OCI-LY3 (cell line): ENCODE data around the gene FOXP3.

ENCODE experiments used
- H2AFZ ChIP-seq: fragments of 200-600, 300-600 bp; shearing (Covaris generic); 2 replicates; pipeline ENCODE4 v1.6.0; 2014; ENCODE audit warnings: antibody characterized with exemption, low read depth, low read length
- H3K27ac ChIP-seq: fragments of 200-600, 300-600 bp; sonication (generic); 2 replicates; pipeline ENCODE4 v1.5.1; 2014; ENCODE audit warnings: mild to moderate bottlenecking, low read length, moderate library complexity, mixed read lengths
- H3K27me3 ChIP-seq: fragments of 200-600, 300-600 bp; sonication (generic); 2 replicates; pipeline ENCODE4 v1.6.1; 2014; ENCODE audit warnings: low read depth, low read length, mixed read lengths
- H3K36me3 ChIP-seq: fragments of 200-600, 300-600 bp; sonication (generic); replicated peaks from 2 replicates; pipeline ENCODE3; 2014; ENCODE audit warnings: low read depth, low read length, mixed read lengths
- H3K4me1 ChIP-seq: fragments of 300-600, 200-600 bp; sonication (generic); 2 replicates; pipeline ENCODE4 v1.6.1; 2014; ENCODE audit warnings: low read length, mixed read lengths
- H3K4me2 ChIP-seq: fragments of 200-600, 300-600 bp; sonication (generic); 2 replicates; pipeline ENCODE4 v1.6.1; 2014; ENCODE audit warnings: low read length, mixed read lengths
- H3K4me3 ChIP-seq: fragments of 300-600, 200-600 bp; sonication (generic); 2 replicates; pipeline ENCODE4 v1.5.1; 2014; ENCODE audit warnings: antibody characterized with exemption, mild to moderate bottlenecking, low read length, moderate library complexity
- H3K79me2 ChIP-seq: fragments of 300-600, 200-600 bp; shearing (Covaris generic); 2 replicates; pipeline ENCODE4 v1.6.1; 2014; ENCODE audit warnings: mild to moderate bottlenecking, low read length, mixed read lengths
- H3K9ac ChIP-seq: fragments of 300-600, 200-600 bp; shearing (Covaris generic); 2 replicates; pipeline ENCODE4 v1.6.0; 2014; ENCODE audit warnings: mild to moderate bottlenecking, low read length, moderate library complexity
- H3K9me3 ChIP-seq: fragments of 200-600, 300-600 bp; shearing (Covaris generic); 2 replicates; pipeline ENCODE4 v1.6.1; 2014; ENCODE audit warnings: low read length, mixed read lengths; ENCODE audit not compliant: insufficient read depth
- H4K20me1 ChIP-seq: fragments of 200-600, 300-600 bp; sonication (generic); 2 replicates; pipeline ENCODE4 v1.6.1; 2016; ENCODE audit warnings: low read length, mixed read lengths; ENCODE audit not compliant: insufficient read depth
- CTCF ChIP-seq: fragments of 200-600, 300-600 bp; sonication (generic); IDR thresholded peaks from 2 replicates; pipeline ENCODE4 v1.5.1; 2014; ENCODE audit warnings: antibody characterized with exemption, low read length, low read depth
- EZH2phosphoT487 ChIP-seq: fragments of 200-600 bp; shearing (Covaris generic); IDR thresholded peaks from 2 replicates; pipeline ENCODE4 v1.6.1; 2018; ENCODE audit warnings: antibody characterized with exemption, mixed run types, low read depth

Gene FOXP3

GRCh38 chrX:49247916-49248811 lies 16.3 kb downstream of the FOXP3 start:
- Histone ChIP-seq H3K79me2 (no peaks in the 10 kb centered on the region), H3K9me3 (no peaks in the 10 kb centered on the region), H3K4me1 (no peaks in the 10 kb centered on the region), H3K27me3 (no peaks in the 10 kb centered on the region), H3K4me3 (no peak overlapping the region), H3K36me3 (no peaks in the 10 kb centered on the region), H2AFZ (no peak overlapping the region), H3K27ac (no peak overlapping the region), H4K20me1 (no peaks in the 10 kb centered on the region), H3K9ac (no peak overlapping the region), H3K4me2 (no peak overlapping the region)
- TF ChIP-seq CTCF (no peak), EZH2phosphoT487 (no peak)

GRCh38 chrX:49247346-49247745 lies 17.2 kb downstream of the FOXP3 start:
- Histone ChIP-seq H3K4me1 (no peaks in the 10 kb centered on the region), H3K27me3 (no peaks in the 10 kb centered on the region), H3K27ac (no peak overlapping the region), H3K79me2 (no peaks in the 10 kb centered on the region), H3K9me3 (no peaks in the 10 kb centered on the region), H4K20me1 (no peaks in the 10 kb centered on the region), H3K4me3 (no peak overlapping the region), H3K4me2 (no peak overlapping the region), H3K9ac (no peak overlapping the region), H2AFZ (no peak overlapping the region), H3K36me3 (no peaks in the 10 kb centered on the region)
- TF ChIP-seq CTCF (no peak), EZH2phosphoT487 (no peak)

GRCh38 chrX:49246541-49246940 lies 18.0 kb downstream of the FOXP3 start:
- no peak overlapping the region for H3K4me3 ChIP-seq
- TF ChIP-seq EZH2phosphoT487 (no peak), CTCF (no peak)
- H2AFZ ChIP-seq = no peak overlapping the region
- H3K36me3 ChIP-seq = no peaks in the 10 kb centered on the region
- H3K27me3 ChIP-seq = no peaks in the 10 kb centered on the region
- no peak overlapping the region for H3K9ac ChIP-seq
- H4K20me1 ChIP-seq = no peaks in the 10 kb centered on the region
- no peaks in the 10 kb centered on the region for H3K79me2 ChIP-seq
- H3K9me3 ChIP-seq = no peaks in the 10 kb centered on the region
- H3K4me2 ChIP-seq = no peak overlapping the region
- no peaks in the 10 kb centered on the region for H3K4me1 ChIP-seq
- H3K27ac ChIP-seq = no peak overlapping the region

GRCh38 chrX:49244207-49244606 lies 20.3 kb downstream of the FOXP3 start:
- Histone ChIP-seq H3K36me3 (no peaks in the 10 kb centered on the region), H3K4me3 (no peak overlapping the region), H3K9me3 (no peaks in the 10 kb centered on the region), H3K79me2 (no peaks in the 10 kb centered on the region), H4K20me1 (no peaks in the 10 kb centered on the region), H3K4me1 (no peaks in the 10 kb centered on the region), H3K4me2 (no peak overlapping the region), H3K27ac (no peak overlapping the region), H2AFZ (no peak overlapping the region), H3K9ac (no peak overlapping the region), H3K27me3 (no peaks in the 10 kb centered on the region)
- no peak for TF ChIP-seq CTCF
- no peak for TF ChIP-seq EZH2phosphoT487
